ENCODE measurements around the gene POC5.

DNA sequence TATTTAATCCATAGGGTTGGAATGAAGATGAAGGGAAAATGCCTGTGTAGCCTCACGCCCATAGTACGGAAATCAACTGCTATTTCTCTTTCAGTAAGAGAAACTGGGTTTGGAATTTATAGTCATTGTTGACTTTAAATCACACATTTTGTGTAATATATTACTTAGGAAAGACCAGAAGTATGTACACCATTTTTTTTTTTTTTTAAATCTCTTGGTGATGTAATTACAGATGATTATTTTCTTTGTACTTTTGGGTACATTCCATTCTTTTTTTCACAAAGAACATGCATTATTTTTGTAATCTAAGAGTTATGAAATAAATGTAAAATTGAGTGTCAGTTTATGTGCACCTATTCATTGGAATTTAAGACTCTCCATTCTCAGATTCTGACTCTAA is 45.7 kb downstream of the POC5 start:
- TF ChIP-seq, protein P1, sequence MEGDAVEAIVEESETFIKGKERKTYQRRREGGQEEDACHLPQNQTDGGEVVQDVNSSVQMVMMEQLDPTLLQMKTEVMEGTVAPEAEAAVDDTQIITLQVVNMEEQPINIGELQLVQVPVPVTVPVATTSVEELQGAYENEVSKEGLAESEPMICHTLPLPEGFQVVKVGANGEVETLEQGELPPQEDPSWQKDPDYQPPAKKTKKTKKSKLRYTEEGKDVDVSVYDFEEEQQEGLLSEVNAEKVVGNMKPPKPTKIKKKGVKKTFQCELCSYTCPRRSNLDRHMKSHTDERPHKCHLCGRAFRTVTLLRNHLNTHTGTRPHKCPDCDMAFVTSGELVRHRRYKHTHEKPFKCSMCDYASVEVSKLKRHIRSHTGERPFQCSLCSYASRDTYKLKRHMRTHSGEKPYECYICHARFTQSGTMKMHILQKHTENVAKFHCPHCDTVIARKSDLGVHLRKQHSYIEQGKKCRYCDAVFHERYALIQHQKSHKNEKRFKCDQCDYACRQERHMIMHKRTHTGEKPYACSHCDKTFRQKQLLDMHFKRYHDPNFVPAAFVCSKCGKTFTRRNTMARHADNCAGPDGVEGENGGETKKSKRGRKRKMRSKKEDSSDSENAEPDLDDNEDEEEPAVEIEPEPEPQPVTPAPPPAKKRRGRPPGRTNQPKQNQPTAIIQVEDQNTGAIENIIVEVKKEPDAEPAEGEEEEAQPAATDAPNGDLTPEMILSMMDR (IDR thresholded peaks at IDR 0.05), result no peak
- no peak for TF ChIP-seq POLR2A (IDR thresholded peaks at IDR 0.05)
